ENCODE data around the gene DHX8. TPM values are rescaled to one million over a fixed set of nuclear protein-coding genes. Genes with fewer than 3 reads are reported as not detected.
A peak's percentile ranks its signal among the peaks of the same experiment; 100 is the strongest.

The DHX8 gene
- total RNA-seq, 1 experiment from 2014 or later = 66.8 TPM

- peaks cover 10% of the 10 kb centered on the region for H3K4me1 ChIP-seq
- peaks cover under 1% of the 10 kb centered on the region for H3K4me1 Mint-ChIP-seq (ENCODE audit: low read depth, unreplicated experiment)
- intact Hi-C loops (cut with micrococcal nuclease; ENCODE audit: unreplicated experiment) = no loop called here
- no peak overlapping the region for H3K4me3 Mint-ChIP-seq (ENCODE audit: unreplicated experiment)
- no peak for DNase-seq
- BruUV-seq (replicated peaks) = no TSS peak
- CTCF ChIA-PET = no interaction called here
- H3K9me3 Mint-ChIP-seq (ENCODE audit: unreplicated experiment) = no peaks in the 10 kb centered on the region
- no peak overlapping the region for H3K4me3 ChIP-seq (ENCODE audit: low read depth, low read length)
- H3K9me3 ChIP-seq = no peaks in the 10 kb centered on the region
- H3K36me3 ChIP-seq (ENCODE audit: control insufficient read depth, insufficient read depth, low read length) = peaks cover 2% of the 10 kb centered on the region; the same call in 1 of the 2 replicates
- no peaks in the 10 kb centered on the region for H3K27me3 ChIP-seq (replicated peaks; ENCODE audit: control insufficient read depth, insufficient read depth, low read length)
- H3K36me3 Mint-ChIP-seq (ENCODE audit: insufficient read depth, unreplicated experiment) = peaks cover 46% of the 10 kb centered on the region
- TF ChIP-seq CTCF (IDR thresholded peaks at IDR 0.05; ENCODE audit: insufficient read depth in 1 of 2, low read depth in 1 of 2, low read length in 1 of 2, severe bottlenecking in 1 of 2, unreplicated experiment in 1 of 2) = no peak
- POLR2A ChIA-PET = no interaction called here
- H3K27ac Mint-ChIP-seq (ENCODE audit: unreplicated experiment) = no peak overlapping the region
- H3K27me3 Mint-ChIP-seq (ENCODE audit: insufficient read depth, unreplicated experiment) = no peaks in the 10 kb centered on the region
These were observed 47.3 kb downstream of the DHX8 start for GRCh38 chr17:43531082-43531378.

DNA sequence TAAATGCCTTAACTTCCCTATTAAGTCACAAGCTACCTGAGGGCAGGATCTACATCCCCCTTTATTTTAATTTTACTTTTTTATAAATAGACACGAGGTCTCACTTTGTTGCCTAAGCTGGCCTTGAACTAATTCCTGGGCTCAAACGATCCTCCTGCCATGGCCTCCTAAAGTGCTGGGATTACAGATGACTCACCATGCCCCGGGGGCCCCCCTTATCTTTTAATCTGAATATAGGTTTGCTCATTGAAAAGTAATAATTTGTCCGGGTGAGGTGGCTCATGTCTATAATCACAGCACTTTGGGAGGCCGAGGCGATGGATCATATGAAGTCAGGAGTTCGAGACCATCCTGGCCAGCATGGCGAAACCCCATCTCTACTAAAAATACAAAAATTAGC, 48.2 kb downstream of the DHX8 start:
- no TSS peak for BruUV-seq (replicated peaks)
- Histone ChIP-seq H3K4me1 (peaks cover 17% of the 10 kb centered on the region), H3K4me3 (ENCODE audit: low read depth, low read length) (no peak overlapping the region), H3K36me3 (ENCODE audit: control insufficient read depth, insufficient read depth, low read length) (peaks cover 2% of the 10 kb centered on the region; the same call in 1 of the 2 replicates), H3K9me3 (no peaks in the 10 kb centered on the region), H3K27me3 (replicated peaks; ENCODE audit: control insufficient read depth, insufficient read depth, low read length) (no peaks in the 10 kb centered on the region)
- no peaks in the 10 kb centered on the region for H3K27me3 Mint-ChIP-seq (ENCODE audit: insufficient read depth, unreplicated experiment)
- no peaks in the 10 kb centered on the region for H3K9me3 Mint-ChIP-seq (ENCODE audit: unreplicated experiment)
- intact Hi-C loops (cut with micrococcal nuclease; ENCODE audit: unreplicated experiment) = no loop called here
- peaks cover 10% of the 10 kb centered on the region for H3K4me1 Mint-ChIP-seq (ENCODE audit: low read depth, unreplicated experiment)
- TF ChIP-seq CTCF (IDR thresholded peaks at IDR 0.05; ENCODE audit: insufficient read depth in 1 of 2, low read depth in 1 of 2, low read length in 1 of 2, severe bottlenecking in 1 of 2, unreplicated experiment in 1 of 2) = no peak
- DNase-seq = no peak
- CTCF ChIA-PET = no interaction called here
- no peak overlapping the region for H3K27ac Mint-ChIP-seq (ENCODE audit: unreplicated experiment)
- POLR2A ChIA-PET = no interaction called here
- H3K4me3 Mint-ChIP-seq (ENCODE audit: unreplicated experiment) = no peak overlapping the region
- H3K36me3 Mint-ChIP-seq (ENCODE audit: insufficient read depth, unreplicated experiment) = peaks cover 40% of the 10 kb centered on the region

DNA sequence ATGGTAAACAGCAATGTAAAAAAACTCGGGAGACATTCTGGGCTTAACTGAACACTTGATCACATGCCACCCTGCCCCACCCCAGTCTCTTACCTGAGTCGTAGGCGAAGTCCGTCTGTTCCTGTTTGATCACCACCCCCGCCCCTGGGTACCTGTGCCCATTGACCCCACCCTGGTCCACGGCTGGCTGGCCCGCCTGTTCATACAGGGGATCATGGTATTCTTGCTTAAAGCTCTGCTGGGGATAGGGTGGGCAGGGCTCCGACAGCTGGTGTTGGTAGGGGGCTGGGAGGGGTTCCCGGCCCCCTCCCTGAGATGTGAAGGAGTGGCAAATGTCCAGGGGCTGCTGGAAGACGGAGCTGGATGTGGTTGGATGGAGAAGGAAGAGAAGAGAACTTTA, 48.8 kb downstream of the DHX8 start:
- DNase-seq = no peak
- H3K4me1 ChIP-seq = peaks cover 18% of the 10 kb centered on the region
- H3K36me3 ChIP-seq (ENCODE audit: control insufficient read depth, insufficient read depth, low read length) = no peaks in the 10 kb centered on the region; the same call in 1 of the 2 replicates
- H3K9me3 Mint-ChIP-seq (ENCODE audit: unreplicated experiment) = no peaks in the 10 kb centered on the region
- peaks cover 11% of the 10 kb centered on the region for H3K4me1 Mint-ChIP-seq (ENCODE audit: low read depth, unreplicated experiment)
- peak overlapping the region; percentile 32 for H3K27ac Mint-ChIP-seq (ENCODE audit: unreplicated experiment)
- intact Hi-C loops (cut with micrococcal nuclease; ENCODE audit: unreplicated experiment) = no loop called here
- ChIA-PET POLR2A (no interaction called here), CTCF (no interaction called here)
- H3K9me3 ChIP-seq = no peaks in the 10 kb centered on the region
- H3K4me3 Mint-ChIP-seq (ENCODE audit: unreplicated experiment) = no peak overlapping the region
- H3K4me3 ChIP-seq (ENCODE audit: low read depth, low read length) = no peak overlapping the region
- no peaks in the 10 kb centered on the region for H3K27me3 ChIP-seq (replicated peaks; ENCODE audit: control insufficient read depth, insufficient read depth, low read length)
- peaks cover 34% of the 10 kb centered on the region for H3K36me3 Mint-ChIP-seq (ENCODE audit: insufficient read depth, unreplicated experiment)
- no peak for TF ChIP-seq CTCF (IDR thresholded peaks at IDR 0.05; ENCODE audit: insufficient read depth in 1 of 2, low read depth in 1 of 2, low read length in 1 of 2, severe bottlenecking in 1 of 2, unreplicated experiment in 1 of 2)
- no peaks in the 10 kb centered on the region for H3K27me3 Mint-ChIP-seq (ENCODE audit: insufficient read depth, unreplicated experiment)
- BruUV-seq (replicated peaks) = no TSS peak
